ENCODE results near the gene TBCD. TPM values are rescaled to one million over a fixed set of nuclear protein-coding genes. Genes with fewer than 3 reads are reported as not detected.

TBCD gene
- total RNA-seq, 1 donor from 2014 or later: 59.8 TPM

DNA sequence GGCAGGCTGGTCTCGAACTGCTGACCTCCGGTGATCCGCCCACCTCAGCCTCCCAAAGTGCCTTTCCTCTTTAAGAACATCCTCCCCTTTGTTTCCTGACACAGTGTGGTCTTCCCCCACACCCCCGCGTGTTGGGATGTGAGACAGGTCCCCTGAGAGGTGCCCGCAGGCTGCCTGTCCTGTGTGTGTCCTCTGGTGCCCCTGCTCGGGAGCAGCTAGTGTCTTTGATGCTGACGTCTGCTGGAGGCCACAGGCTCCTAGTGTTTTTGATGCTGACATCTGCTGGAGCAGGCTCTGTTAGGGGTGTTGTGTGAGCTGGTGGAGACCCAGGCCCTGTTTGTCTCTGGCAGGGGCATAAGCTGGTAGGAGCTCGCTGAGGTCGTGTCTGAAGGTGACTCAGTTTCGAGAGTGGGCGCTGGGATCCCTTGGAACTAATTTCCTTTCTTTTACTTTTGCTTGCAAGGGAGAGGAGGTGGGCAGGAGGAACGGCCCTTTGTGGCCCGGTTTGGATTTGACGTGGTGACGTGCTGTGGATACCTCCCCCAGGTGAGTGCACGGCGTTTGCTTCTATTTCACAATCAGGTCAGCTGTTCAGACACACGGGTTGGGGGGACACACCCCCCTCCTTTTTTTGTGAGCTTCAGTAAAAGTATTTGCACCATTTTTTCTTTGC, 29.4 kb upstream of the TBCD start:
- Mint-ChIP-seq H3K9me3 (ENCODE audit: low read depth) (no peaks in the 10 kb centered on the region), H3K27ac (ENCODE audit: unreplicated experiment) (no peak overlapping the region), H3K36me3 (ENCODE audit: low read depth) (peaks cover 16% of the 10 kb centered on the region), H3K4me3 (ENCODE audit: unreplicated experiment) (no peak overlapping the region), H3K4me1 (ENCODE audit: low read depth) (peaks cover 9% of the 10 kb centered on the region), H3K27me3 (ENCODE audit: low read depth) (no peaks in the 10 kb centered on the region)
- DNase-seq (ENCODE audit: low spot score): no peak
- TF ChIP-seq, protein P1, sequence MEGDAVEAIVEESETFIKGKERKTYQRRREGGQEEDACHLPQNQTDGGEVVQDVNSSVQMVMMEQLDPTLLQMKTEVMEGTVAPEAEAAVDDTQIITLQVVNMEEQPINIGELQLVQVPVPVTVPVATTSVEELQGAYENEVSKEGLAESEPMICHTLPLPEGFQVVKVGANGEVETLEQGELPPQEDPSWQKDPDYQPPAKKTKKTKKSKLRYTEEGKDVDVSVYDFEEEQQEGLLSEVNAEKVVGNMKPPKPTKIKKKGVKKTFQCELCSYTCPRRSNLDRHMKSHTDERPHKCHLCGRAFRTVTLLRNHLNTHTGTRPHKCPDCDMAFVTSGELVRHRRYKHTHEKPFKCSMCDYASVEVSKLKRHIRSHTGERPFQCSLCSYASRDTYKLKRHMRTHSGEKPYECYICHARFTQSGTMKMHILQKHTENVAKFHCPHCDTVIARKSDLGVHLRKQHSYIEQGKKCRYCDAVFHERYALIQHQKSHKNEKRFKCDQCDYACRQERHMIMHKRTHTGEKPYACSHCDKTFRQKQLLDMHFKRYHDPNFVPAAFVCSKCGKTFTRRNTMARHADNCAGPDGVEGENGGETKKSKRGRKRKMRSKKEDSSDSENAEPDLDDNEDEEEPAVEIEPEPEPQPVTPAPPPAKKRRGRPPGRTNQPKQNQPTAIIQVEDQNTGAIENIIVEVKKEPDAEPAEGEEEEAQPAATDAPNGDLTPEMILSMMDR (IDR thresholded peaks at IDR 0.05): no peak

DNA sequence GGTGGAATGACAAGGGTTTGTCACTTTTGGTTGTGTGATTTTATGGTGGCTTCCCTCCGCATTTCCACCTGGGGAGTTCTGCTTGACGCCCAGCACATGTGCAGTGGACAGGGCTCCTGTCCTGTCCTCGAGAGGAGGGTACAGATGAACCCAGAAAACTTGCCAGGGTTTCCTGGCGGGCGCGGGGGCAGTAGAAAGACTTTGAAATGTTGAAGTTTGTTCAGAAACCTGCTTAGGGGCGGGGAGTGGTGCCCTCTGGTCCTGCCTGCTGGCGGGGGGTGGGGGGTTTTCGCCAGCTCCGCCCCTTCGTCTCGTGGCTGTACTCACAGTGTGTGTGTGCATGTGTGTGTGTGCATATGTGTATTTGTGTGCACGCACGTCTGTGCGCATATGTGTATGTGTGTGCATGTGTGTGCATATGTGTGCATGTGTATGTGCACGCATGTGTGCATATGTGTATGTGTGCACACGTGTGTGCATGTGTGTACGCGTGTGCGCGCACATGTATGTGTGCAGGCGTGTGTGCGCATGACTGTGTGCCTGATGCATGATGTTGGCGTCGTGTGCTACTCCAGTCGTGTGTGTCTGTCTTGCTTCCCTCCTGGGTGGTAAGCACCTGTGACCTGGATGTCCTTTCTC, 28.6 kb upstream of the TBCD start:
- Mint-ChIP-seq H3K36me3 (ENCODE audit: low read depth) (peaks cover 21% of the 10 kb centered on the region), H3K4me1 (ENCODE audit: low read depth) (peaks cover 2% of the 10 kb centered on the region), H3K4me3 (ENCODE audit: unreplicated experiment) (no peak overlapping the region), H3K9me3 (ENCODE audit: low read depth) (no peaks in the 10 kb centered on the region), H3K27ac (ENCODE audit: unreplicated experiment) (no peak overlapping the region), H3K27me3 (ENCODE audit: low read depth) (no peaks in the 10 kb centered on the region)
- no peak for DNase-seq (ENCODE audit: low spot score)
- TF ChIP-seq, protein P1 (IDR thresholded peaks at IDR 0.05): no peak

DNA sequence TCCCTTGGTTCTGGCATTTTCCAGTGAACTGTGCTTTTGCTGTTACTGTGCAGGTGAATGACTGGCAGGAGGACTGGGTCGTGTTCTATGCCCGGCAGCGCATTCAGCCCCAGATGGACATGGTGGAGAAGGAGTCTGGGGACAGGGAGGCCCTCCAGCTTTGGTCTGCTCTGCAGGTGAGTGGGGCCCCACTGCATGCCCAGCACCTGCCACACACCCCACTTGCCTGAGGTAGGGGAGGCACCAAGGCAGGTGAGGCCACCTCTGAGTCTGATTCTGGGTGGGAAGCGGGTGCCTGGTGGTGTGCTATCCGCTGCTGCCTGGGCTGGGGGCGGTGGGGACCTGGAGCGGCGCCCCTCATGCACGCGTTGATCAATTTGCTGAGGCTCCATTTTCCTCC, 25.4 kb upstream of the TBCD start:
- TF ChIP-seq, protein P1 (IDR thresholded peaks at IDR 0.05): no peak
- Mint-ChIP-seq H3K27ac (ENCODE audit: unreplicated experiment) (no peak overlapping the region), H3K4me1 (ENCODE audit: low read depth) (no peaks in the 10 kb centered on the region), H3K36me3 (ENCODE audit: low read depth) (peaks cover 21% of the 10 kb centered on the region), H3K27me3 (ENCODE audit: low read depth) (no peaks in the 10 kb centered on the region), H3K9me3 (ENCODE audit: low read depth) (no peaks in the 10 kb centered on the region), H3K4me3 (ENCODE audit: unreplicated experiment) (no peak overlapping the region)
- no peak for DNase-seq (ENCODE audit: low spot score)

DNA sequence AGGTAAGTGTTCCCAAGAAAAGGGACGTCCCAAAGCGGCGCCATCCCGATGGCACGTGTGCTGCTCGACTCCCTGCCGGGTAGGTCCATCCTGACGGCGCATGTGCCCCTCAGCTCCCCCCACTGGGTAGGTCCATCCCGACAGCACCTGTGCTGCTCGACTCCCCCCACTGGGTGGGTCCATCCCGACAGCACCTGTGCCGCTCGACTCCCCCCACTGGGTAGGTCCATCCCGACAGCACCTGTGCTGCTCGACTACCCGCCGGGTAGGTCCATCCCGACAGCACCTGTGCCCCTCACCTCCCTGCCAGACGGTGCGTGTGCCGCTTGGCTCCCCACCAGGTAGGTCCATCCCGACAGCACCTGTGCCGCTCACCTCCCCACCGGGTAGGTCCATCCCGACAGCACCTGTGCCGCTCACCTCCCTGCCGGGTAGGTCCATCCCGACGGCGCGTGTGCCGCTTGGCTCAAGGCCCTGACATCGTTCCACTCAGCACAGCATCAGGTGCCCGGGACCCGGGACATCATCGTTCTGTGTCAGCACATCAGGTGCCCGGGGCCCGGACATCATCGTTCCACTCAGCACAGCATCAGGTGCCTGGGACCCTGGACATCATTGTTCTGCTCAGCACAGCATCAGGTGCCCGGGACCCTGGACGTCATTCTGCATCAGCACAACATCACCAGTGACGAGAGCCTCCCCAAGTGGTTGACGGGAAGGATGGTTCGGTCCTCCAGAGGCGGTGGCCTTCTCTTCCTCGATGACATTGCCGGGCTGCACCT, 22.2 kb upstream of the TBCD start:
- peak; percentile 86 for DNase-seq (ENCODE audit: low spot score)
- TF ChIP-seq, protein P1 (IDR thresholded peaks at IDR 0.05): no peak
- no peak overlapping the region for H3K4me3 Mint-ChIP-seq (ENCODE audit: unreplicated experiment)
- H3K36me3 Mint-ChIP-seq (ENCODE audit: low read depth): peaks cover 19% of the 10 kb centered on the region
- H3K27me3 Mint-ChIP-seq (ENCODE audit: low read depth): no peaks in the 10 kb centered on the region
- no peaks in the 10 kb centered on the region for H3K4me1 Mint-ChIP-seq (ENCODE audit: low read depth)
- H3K9me3 Mint-ChIP-seq (ENCODE audit: low read depth): peaks cover 2% of the 10 kb centered on the region
- no peak overlapping the region for H3K27ac Mint-ChIP-seq (ENCODE audit: unreplicated experiment)

DNA sequence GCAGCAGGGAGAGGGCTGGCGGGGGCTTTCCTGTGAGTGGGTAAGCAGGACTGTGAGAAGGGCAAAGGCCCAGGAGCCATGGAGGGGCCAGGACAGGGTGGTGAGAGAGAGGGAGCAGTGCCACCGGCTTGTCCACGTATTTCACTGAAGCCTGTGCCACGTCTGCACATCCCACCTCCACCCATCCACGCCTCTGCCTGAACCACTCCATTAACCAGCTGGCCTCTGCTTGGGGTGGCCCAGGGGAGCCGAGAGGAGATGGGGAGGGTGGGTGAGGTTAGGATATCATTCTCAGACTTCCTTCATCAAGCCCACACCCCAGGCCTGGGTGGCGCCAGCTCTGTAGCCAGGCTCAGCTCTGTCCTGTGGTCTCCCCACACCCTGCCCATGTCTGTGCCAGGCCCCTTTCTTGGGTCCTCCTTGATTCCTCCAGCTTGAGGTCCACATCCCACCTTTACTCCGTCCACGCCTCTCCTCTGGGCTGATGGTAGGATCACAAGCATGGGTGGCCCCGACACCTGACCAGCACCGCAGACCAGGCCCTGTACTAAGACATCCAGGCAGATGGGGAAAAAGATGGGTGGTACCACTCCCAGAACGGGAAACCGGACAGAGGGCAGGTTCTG, 19.6 kb upstream of the TBCD start:
- peaks cover 15% of the 10 kb centered on the region for H3K36me3 Mint-ChIP-seq (ENCODE audit: low read depth)
- no peak for DNase-seq (ENCODE audit: low spot score)
- H3K9me3 Mint-ChIP-seq (ENCODE audit: low read depth): peaks cover 2% of the 10 kb centered on the region
- peaks cover 9% of the 10 kb centered on the region for H3K4me1 Mint-ChIP-seq (ENCODE audit: low read depth)
- H3K4me3 Mint-ChIP-seq (ENCODE audit: unreplicated experiment): no peak overlapping the region
- no peak overlapping the region for H3K27ac Mint-ChIP-seq (ENCODE audit: unreplicated experiment)
- no peaks in the 10 kb centered on the region for H3K27me3 Mint-ChIP-seq (ENCODE audit: low read depth)
- TF ChIP-seq, protein P1 (IDR thresholded peaks at IDR 0.05): no peak
